ENCODE data around the gene BEGAIN.

The BEGAIN gene

DNA sequence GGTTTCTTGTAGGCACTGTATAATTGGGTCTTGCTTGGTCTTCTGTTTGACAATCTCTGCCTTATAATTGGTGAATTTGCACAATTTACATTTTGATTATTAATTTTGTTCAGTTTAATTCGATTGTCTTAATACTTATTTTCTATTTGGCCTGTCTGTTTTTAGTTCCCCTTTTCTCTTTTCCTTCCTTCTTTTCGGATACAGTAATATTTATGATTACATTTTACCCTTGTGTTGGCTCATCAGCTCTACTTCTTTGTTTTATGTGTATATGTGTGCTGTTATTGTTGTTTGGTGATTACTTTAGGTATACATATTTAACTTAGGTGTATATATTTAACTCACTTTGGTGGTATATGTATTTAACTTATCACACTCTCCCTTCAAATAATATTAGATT lies 12.8 kb upstream of the BEGAIN start:
- DNase-seq = no peak

DNA sequence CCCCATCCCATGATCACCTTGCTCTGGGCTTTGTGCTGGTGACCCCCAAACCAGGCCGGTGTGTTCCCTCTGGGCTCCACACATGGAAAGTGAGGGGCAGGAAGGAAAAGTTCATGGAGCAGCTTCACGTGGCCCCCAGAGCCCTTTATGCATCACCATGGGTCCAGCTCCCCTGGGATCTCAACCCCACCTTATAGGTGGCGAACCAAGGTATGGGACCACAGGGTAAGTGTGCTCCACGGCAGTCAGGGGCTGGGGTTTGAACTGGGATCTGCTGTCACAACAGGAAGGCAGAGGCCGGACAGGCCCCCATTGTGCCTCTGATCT lies 7.4 kb upstream of the BEGAIN start:
- DNase-seq = no peak

DNA sequence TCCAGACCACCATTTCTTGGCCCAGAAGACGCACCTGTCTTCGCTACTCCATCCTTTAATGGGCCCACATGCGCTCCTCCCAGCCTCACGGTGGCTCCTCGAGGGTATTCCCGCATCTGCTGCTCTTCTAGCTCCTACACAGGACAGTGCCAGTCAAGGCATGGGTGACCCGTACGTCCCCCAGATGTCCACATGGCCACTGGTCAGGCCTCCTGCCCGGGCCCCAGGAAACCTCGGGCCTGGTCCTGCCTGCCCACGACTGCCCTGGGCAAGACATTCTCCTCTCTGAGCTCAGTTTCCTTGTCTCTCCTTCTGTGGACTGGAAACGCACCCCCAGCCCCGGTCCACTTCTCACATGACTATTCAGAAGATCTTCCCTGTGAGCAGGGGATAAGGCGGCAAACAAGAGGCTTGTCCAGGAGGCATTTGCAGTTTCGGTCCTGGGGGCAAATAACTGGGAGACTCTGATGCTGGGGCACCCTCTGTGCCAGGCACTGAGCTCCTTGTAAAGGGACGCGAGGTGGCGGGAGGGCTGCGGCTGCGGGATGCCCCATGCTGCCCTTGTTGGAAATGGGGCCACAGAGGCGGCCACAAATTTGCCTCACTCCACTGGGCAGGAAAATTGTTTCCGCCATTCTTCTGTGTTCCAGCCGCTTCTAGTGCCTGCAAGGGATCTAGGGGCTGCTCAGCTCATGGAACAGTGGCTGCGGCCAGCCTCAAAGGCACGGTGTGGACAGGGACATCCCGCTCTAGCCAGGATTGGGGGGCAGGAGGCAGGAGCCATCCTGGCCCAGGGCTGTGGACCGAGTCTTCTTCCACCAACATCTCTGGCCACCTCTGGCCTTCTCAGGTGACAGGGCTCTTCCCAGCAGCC lies 6.8 kb upstream of the BEGAIN start:
- no peak for DNase-seq

GRCh38 chr14:100592972-100593371 lies 5.8 kb upstream of the BEGAIN start:
- no peak for DNase-seq

GRCh38 chr14:100592461-100592891 lies 5.3 kb upstream of the BEGAIN start:
- no peak for DNase-seq

DNA sequence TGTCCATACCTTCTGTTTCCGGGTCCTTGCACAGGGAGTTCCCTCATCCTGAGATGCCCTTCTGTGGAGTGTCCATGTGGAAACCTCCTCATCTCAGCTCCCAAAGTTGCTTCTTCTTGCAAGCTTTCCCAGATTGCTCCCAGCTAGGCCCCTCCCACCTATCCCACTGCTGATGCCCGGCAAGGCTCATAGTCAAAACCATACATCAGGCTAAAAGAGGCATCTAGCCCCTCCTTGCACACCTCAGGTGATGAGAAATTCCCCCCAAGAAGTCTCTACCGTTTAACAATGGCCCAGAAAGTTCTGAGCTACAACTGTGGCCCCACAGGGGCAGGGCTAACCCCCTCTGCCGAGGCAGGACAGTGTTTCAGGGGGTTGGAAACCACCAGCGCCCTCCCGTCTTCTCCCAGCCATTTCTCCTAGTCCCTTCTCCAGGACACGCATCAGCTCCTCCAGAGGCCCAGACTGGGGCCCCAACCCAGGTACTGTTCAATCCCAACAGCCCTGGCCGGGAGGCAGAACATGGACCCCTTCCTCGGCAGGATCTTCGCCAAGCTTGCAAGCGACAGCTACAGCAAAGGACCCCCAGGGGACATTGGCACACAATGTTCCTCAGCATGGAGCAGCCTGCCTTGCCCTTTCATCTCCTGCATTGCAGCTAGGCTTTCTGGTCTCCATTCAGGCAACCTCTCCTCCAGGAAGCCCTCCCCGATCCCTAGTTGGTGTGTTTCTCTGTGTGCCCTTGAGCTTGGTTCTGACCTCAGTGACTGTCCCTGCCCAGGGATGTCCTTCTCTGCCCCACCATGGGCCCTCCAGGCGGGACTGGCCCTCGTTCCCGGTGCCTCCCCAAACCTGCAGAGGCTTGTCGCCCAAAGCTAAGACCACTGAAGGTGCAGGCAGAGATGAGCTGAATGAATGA lies 4.5 kb upstream of the BEGAIN start:
- no peak for DNase-seq

- DNase-seq = no peak
These were observed 3.7 kb upstream of the BEGAIN start for GRCh38 chr14:100590726-100591452.

GRCh38 chr14:100589760-100590469 lies 2.7 kb upstream of the BEGAIN start:
- DNase-seq = no peak

DNA sequence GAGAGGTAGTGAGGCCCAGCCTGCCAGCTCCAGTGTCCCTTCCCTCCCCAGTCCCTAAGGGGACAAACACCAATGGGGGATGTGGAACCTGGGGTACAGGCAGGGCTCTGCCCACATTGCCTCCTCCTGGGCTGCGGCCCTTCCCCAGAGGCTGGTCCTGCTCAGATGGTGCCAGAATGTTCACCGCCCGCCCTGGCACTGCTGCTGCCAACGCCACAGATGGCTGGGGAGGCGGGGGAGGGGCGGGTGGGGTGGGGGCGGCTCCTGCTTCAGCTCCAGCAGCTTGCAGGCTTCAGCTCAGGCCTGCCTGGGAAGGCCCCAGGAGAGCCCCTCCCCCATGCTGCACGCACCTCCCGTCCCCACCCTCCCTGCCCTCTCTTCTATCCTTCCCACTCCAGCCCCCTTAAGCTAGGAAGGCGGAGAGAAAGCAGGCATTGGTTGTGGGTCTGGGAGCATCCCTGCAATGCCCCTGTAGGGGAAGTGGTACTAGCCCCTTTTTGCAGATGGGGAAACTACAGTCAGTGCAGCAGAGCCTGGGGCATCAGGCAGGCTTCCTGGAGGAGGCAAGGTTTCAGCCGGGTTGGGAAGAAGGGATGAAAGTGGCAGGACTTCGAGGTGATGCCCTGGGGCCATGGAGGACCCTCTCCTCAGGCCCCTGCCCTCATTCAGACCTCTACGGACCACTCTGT lies 2.0 kb upstream of the BEGAIN start:
- DNase-seq = no peak

GRCh38 chr14:100588671-100589070 lies 1.5 kb upstream of the BEGAIN start:
- no peak for DNase-seq

DNA sequence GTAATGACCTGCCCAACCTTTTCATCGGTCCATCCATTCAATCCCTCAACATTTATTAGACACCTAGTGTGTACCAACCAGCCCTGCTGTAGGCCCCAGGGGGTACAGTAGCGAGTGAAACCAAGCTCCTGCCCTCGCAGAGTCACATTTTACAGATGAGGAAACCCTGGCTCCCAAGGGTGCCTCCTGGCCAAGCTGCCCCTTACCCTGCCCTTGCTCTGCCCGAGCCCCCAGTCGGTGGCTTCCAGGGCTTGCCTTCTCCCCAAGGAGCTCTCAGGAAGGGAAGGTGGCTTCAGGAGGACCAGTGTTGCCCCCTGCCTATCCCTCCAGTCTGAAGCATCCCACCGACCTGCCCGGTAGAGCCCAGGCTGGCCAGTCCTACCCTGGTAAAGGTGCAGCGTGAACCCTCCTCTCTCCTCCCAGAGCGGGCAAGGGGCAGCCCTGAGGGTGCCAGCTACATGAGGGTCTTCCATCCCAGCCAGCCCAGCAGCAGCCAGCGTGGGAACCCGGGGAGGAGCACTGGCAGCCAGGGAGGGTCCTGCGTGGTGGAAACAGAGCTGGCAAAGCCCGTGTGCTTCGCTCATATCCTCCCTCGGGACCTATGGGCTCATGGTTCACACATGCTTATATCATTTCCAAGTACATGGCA lies 670 bp upstream of the BEGAIN start:
- peak in 1 of 6 experiments; percentile 17 for DNase-seq

GRCh38 chr14:100586403-100587085 lies 673 bp downstream of the BEGAIN start:
- DNase-seq = no peak

- no peak for DNase-seq
These were observed 1.1 kb downstream of the BEGAIN start for GRCh38 chr14:100586153-100586402.

GRCh38 chr14:100585448-100586152 lies 1.6 kb downstream of the BEGAIN start:
- DNase-seq = no peak

- DNase-seq = no peak
These were observed 2.9 kb downstream of the BEGAIN start for GRCh38 chr14:100584056-100585031.

GRCh38 chr14:100583245-100583644 lies 4.0 kb downstream of the BEGAIN start:
- no peak for DNase-seq

DNA sequence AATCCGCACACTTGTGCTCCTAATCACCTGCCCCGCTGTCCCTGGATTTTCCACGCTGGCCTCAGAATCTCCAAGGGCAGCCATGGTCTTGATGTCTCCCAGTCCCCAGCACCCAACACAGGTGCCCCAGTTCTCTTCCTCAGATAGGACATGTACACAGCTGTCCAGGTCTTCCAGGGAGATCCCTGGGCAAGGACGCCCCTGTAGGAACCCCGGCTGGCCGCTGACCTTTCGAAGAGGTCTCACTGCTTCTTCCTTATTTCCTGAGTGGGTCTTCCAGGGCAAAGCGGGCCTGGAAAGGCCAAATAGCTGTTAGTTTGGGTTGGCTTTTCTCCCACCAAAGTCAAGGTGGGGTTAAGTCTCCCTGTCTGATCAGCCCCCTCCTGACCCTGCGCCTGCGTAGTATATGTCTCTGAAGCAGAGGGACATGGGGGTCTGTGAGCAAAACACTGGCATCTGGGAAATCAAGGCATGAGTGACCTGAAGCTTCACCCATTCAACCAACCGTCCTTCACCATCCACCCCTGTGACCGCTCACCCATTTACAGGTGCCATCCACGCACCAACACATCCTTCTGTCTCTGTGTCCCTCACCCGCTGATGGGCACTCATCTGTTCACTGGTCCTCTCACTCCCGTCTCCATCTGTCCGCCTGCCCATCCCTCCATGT lies 4.6 kb downstream of the BEGAIN start:
- no peak for DNase-seq

All from stimulated activated naive CD4-positive, alpha-beta T cell (primary cell).